Thoracic aorta (tissue), 2 donors: Measurements from ENCODE around the gene LSM11. TPM values are rescaled to one million over a fixed set of nuclear protein-coding genes. Genes with fewer than 3 reads are reported as not detected.
A peak's percentile ranks its signal among the peaks of the same experiment; 100 is the strongest.
"Not testable (repeated sequence)": the region's sequence is repeated elsewhere in the genome, so short reads cannot be mapped to it uniquely, and the experiment has no call there.

ENCODE experiments used
- ATAC-seq: fragments of 150-250 bp; one replicate; pipeline ENCODE4 v1.8.0; 2017; ENCODE audit warnings: low read depth; ENCODE audit not compliant: insufficient number of reproducible peaks, low FRiP score
- DNase-seq: peaks from one replicate; pipeline ENCODE4 v3.0.0-alpha.2; 2020; ENCODE audit warnings: low spot score
- H3K27ac ChIP-seq, 2 donors: fragments of 200-600 bp; sonication (generic); 1 replicate in 1 of 2; 2 replicates in 1 of 2; pipeline ENCODE4 v1.5.1; 2016; ENCODE audit warnings: mild to moderate bottlenecking in 2 of 2, moderate library complexity in 2 of 2
- H3K27me3 ChIP-seq: fragments of 200-600 bp; sonication (generic); replicated peaks from 2 replicates; pipeline ENCODE4 v1.6.0; 2016; ENCODE audit warnings: mild to moderate bottlenecking; ENCODE audit not compliant: insufficient read depth
- H3K36me3 ChIP-seq: fragments of 200-600 bp; sonication (generic); one replicate; pipeline ENCODE4 v1.5.1; 2016
- H3K4me1 ChIP-seq, 2 donors: fragments of 200-600 bp; sonication (generic); 1 replicate in 1 of 2; 2 replicates in 1 of 2; pipeline versions ENCODE4 v1.5.1 to v1.6.0; 2016; ENCODE audit warnings: low read depth in 2 of 2, mild to moderate bottlenecking in 1 of 2; ENCODE audit not compliant: control insufficient read depth in 1 of 2
- H3K4me3 ChIP-seq: fragments of 200-600 bp; sonication (generic); 2 replicates; pipeline ENCODE4 v1.5.1; 2016; ENCODE audit warnings: mild to moderate bottlenecking
- H3K9me3 ChIP-seq: fragments of 200-600 bp; sonication (generic); 2 replicates; pipeline ENCODE4 v1.5.1; 2016
- CTCF ChIP-seq: fragments of 200-600 bp; sonication (generic); IDR thresholded peaks from one replicate; pipeline ENCODE4 v1.5.1; 2019; ENCODE audit warnings: antibody characterized with exemption
- total RNA-seq, 2 donors: library from RNA; depleted of rRNA; stranded (reverse); fragments of >200 nt; gene quantifications; one replicate each; pipeline versions ENCODE4 v1.1.0 to v1.2.3, GENCODE V29; 2016

LSM11 gene
- 1 to 10 TPM; 5.3 to 6.8 TPM for total RNA-seq

- Histone ChIP-seq H3K4me1 (peaks cover 5 to 21% of the 10 kb centered on the region in 2 donors), H3K27me3 (no peaks in the 10 kb centered on the region), H3K36me3 (no peaks in the 10 kb centered on the region), H3K9me3 (no peaks in the 10 kb centered on the region), H3K27ac (peak within 1 kb of the TSS in 1 of 2 donors; percentile 12), H3K4me3 (peak within 1 kb of the TSS; percentile 89)
- TF ChIP-seq CTCF: peak; percentile 98
- DNase-seq (peak; percentile 62), ATAC-seq (peak; percentile 89)
Measured at GRCh38 chr5:157743163-157744050, at the start of gene LSM11. TSS of gene LSM11 (plus strand) at chr5:157743712. CDS start at chr5:157743751, 39 bp downstream.

DNA sequence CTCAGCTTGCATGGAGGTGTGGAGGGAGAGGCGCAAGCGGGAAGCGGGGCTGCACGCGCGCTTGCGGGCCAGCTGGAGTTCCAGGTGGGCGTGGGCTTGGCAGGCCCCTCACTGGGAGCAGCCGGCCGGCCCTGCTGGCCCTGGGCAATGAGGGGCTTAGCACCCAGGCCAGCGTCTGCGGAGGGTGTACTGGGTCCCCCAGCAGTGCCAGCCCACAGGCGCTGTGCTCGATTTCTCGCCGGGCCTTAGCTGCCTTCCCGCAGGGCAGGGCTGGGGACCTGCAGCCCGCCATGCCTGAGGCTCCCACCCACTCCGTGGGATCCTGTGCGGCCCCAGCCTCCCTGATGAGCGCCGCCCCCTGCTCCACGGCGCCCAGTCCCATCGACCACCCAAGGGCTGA lies 49.7 kb upstream of the LSM11 start:
- H3K27me3 ChIP-seq, H3K9me3 ChIP-seq, H3K4me1 ChIP-seq, H3K36me3 ChIP-seq, H3K4me3 ChIP-seq, ATAC-seq, H3K27ac ChIP-seq, DNase-seq: not testable (repeated sequence)

- H3K4me3 ChIP-seq, H3K4me1 ChIP-seq, DNase-seq, H3K36me3 ChIP-seq, ATAC-seq, H3K27ac ChIP-seq, H3K27me3 ChIP-seq, H3K9me3 ChIP-seq: not testable (repeated sequence)
Measured at GRCh38 chr5:157696154-157696553, 47.4 kb upstream of the LSM11 start.

DNA sequence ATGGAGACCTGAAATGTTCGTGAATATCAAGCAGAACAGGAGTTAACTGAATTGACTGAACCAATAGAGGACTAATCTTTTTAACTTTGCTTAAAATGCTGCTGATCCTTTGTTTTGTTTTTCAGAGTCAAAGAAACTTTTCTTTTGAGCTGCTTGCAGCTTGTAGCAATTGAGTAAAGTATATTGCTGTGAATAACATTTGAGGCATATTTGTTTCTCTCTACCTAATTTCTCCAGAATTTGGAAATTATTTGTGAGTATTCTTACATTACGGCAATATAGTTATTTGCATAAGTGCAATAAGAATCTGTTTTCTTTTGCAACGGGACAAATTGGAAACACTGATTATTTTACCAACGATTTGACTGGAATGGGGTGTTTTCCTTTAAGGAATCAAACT lies 44.8 kb upstream of the LSM11 start:
- H3K36me3 ChIP-seq, H3K27ac ChIP-seq, H3K4me3 ChIP-seq, ATAC-seq, H3K9me3 ChIP-seq, H3K27me3 ChIP-seq, DNase-seq, H3K4me1 ChIP-seq: not testable (repeated sequence)

DNA sequence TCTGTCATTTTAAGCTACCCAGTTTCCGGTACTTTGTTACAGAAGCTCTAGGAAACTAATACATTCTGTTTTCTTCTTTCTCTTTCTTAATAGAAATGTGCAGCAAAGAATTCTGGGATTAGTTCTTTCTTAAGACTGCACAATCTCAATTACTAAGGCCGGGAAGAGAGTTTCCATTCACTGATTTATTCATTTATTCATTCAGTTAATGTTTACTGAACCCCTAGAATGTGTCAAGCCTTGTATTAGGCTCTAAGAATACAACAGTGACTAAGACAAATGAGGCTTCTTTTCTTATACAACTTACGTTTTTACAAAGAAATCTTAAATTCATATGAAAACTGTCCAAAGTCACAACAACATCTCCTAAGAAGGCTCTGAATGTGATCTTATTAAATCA lies 39.8 kb upstream of the LSM11 start:
- no peak for TF ChIP-seq CTCF
- Histone ChIP-seq H3K4me3 (no peak overlapping the region), H3K4me1 (no peaks in the 10 kb centered on the region), H3K27me3 (no peaks in the 10 kb centered on the region), H3K27ac (no peak overlapping the region), H3K9me3 (no peaks in the 10 kb centered on the region), H3K36me3 (no peaks in the 10 kb centered on the region)
- no peak for ATAC-seq
- no peak for DNase-seq

DNA sequence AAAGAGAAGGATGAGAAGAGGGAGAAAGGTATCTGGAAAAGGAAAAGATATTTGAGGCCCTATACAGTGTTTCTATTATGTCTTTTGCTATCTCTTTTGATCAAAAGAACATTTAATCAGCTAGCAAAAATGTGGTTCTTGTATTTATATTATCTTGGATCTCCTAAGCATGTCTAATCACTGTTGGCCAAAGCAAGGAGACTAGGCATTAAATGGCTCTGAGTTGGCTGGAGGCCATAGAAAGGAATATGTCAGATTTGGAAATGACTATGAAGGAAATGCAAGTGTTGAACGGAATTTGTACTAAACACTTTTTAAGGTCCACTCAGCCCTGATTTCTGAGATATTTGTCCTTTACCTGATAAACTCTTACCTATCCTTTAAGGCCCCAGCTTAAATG lies 34.6 kb upstream of the LSM11 start:
- no peak for DNase-seq
- TF ChIP-seq CTCF: no peak
- Histone ChIP-seq H3K27me3 (no peaks in the 10 kb centered on the region), H3K4me3 (no peak overlapping the region), H3K9me3 (no peaks in the 10 kb centered on the region), H3K27ac (no peak overlapping the region), H3K4me1 (peaks cover 10 to 13% of the 10 kb centered on the region in 2 donors), H3K36me3 (no peaks in the 10 kb centered on the region)
- no peak for ATAC-seq
